RWPE2 (cell line): ENCODE measurements around the gene CCDC61.

Source experiments
- ATAC-seq: fragments of 200-7000 bp; cut with Tn5 transposase; 3 replicates; pipeline ENCODE4 v1.9.1; 2021; ENCODE audit warnings: low read depth
- DNase-seq: peaks from one replicate; pipeline ENCODE4 v3.0.0-alpha.2; 2020; ENCODE audit warnings: low spot score
- H3K27ac ChIP-seq: fragments of 450-650 bp; 2 replicates; pipeline ENCODE4 v1.5.1; 2017; ENCODE audit warnings: mild to moderate bottlenecking; ENCODE audit not compliant: poor library complexity, severe bottlenecking
- H3K27me3 ChIP-seq: fragments of 250-450 bp; sonication (Bioruptor Pico); 2 replicates; pipeline ENCODE4 v1.5.1; 2021; ENCODE audit warnings: mild to moderate bottlenecking, moderate library complexity; ENCODE audit not compliant: insufficient read depth, poor library complexity, severe bottlenecking
- H3K36me3 ChIP-seq: fragments of 250-450 bp; sonication (Bioruptor Pico); 2 replicates; pipeline ENCODE4 v1.5.1; 2020; ENCODE audit warnings: low read depth, mild to moderate bottlenecking, moderate library complexity
- H3K4me1 ChIP-seq: fragments of 250-450 bp; sonication (Bioruptor Pico); 2 replicates; pipeline ENCODE4 v1.5.1; 2021; ENCODE audit warnings: mild to moderate bottlenecking, moderate library complexity; ENCODE audit not compliant: insufficient read depth, poor library complexity, severe bottlenecking
- H3K4me3 ChIP-seq: fragments of 250-450 bp; sonication (Bioruptor Pico); 2 replicates; pipeline ENCODE4 v1.5.1; 2021; ENCODE audit warnings: mild to moderate bottlenecking, moderate library complexity; ENCODE audit not compliant: severe bottlenecking
- H3K9me3 ChIP-seq: fragments of 250-450 bp; sonication (Bioruptor Pico); 2 replicates; pipeline ENCODE4 v1.5.1; 2021; ENCODE audit warnings: mild to moderate bottlenecking, moderate library complexity; ENCODE audit not compliant: severe bottlenecking
- TF ChIP-seq, protein P1 (sequence below): fragments of 450-650 bp; IDR thresholded peaks from one replicate; pipeline ENCODE4 v1.5.1; 2017; ENCODE audit warnings: mild to moderate bottlenecking, moderate library complexity; ENCODE audit not compliant: poor library complexity, severe bottlenecking

The CCDC61 gene

DNA sequence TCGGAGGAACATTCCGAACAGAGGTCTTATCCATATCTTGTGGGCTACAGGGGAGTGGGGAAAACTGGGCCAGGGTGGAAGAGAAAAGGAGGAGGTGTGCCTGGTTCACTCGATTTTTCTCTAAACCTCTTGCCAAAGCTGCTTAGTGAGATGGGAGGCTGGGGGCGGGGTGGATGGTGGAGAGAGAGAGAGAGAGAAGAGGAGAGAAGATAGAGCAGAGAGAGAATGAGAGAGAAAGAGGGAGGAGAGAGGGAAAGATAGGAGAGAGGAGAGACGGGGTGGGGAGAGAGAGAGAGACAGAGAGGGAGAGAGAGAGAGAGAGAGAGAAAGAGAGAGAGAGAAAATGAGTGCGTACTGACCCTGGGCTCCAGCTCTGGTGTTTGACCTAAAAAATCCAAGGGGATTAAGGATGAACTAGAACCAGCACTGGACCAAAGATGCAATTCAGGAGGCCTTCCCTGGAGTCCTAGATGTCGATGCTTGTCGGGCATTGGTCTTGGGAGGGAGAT, 35.7 kb upstream of the CCDC61 start:
- H3K27me3 ChIP-seq: no peaks in the 10 kb centered on the region
- H3K36me3 ChIP-seq: no peaks in the 10 kb centered on the region
- no peak overlapping the region for H3K4me3 ChIP-seq
- TF ChIP-seq, protein P1, sequence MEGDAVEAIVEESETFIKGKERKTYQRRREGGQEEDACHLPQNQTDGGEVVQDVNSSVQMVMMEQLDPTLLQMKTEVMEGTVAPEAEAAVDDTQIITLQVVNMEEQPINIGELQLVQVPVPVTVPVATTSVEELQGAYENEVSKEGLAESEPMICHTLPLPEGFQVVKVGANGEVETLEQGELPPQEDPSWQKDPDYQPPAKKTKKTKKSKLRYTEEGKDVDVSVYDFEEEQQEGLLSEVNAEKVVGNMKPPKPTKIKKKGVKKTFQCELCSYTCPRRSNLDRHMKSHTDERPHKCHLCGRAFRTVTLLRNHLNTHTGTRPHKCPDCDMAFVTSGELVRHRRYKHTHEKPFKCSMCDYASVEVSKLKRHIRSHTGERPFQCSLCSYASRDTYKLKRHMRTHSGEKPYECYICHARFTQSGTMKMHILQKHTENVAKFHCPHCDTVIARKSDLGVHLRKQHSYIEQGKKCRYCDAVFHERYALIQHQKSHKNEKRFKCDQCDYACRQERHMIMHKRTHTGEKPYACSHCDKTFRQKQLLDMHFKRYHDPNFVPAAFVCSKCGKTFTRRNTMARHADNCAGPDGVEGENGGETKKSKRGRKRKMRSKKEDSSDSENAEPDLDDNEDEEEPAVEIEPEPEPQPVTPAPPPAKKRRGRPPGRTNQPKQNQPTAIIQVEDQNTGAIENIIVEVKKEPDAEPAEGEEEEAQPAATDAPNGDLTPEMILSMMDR: no peak
- no peak for ATAC-seq
- peaks cover 5% of the 10 kb centered on the region for H3K4me1 ChIP-seq
- H3K27ac ChIP-seq: no peak overlapping the region
- DNase-seq: no peak
- no peaks in the 10 kb centered on the region for H3K9me3 ChIP-seq

DNA sequence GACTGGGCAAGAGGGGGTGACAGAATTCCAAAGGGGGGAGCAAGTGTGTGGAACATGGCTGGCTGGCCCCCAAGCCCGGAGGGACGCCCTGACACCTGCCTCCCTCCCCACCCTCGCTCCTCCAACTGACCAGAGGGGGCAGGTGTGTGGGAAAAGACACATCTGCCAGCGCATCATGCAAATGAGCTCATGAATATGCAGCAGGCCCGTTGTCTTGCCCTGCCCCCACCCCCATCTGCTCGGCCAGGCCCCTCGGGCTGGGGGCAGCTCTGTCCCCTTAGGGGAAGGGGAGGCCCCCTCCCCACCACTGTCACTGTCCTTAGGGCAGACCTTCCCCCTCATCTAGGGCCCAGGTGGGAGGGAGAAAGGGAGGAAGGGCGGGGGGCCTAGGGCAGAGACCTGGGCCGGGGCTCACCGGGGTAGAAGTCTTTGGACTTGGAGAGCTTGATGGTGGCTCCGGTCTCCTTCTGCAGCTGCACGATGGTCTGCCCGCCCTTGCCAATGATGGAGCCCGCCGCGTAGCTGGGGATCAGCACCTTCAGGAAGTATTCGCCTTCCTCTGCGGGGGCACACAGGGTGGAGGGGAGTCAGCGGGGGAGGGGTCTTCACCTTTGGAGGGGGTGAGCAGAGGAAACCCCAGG, 34.6 kb upstream of the CCDC61 start:
- no peak for DNase-seq
- Histone ChIP-seq H3K4me1 (peaks cover 2% of the 10 kb centered on the region), H3K27ac (no peak overlapping the region), H3K9me3 (no peaks in the 10 kb centered on the region), H3K36me3 (no peaks in the 10 kb centered on the region), H3K4me3 (no peak overlapping the region), H3K27me3 (no peaks in the 10 kb centered on the region)
- TF ChIP-seq, protein P1: no peak
- peak; percentile 31; the same call in 1 of the 3 replicates for ATAC-seq

DNA sequence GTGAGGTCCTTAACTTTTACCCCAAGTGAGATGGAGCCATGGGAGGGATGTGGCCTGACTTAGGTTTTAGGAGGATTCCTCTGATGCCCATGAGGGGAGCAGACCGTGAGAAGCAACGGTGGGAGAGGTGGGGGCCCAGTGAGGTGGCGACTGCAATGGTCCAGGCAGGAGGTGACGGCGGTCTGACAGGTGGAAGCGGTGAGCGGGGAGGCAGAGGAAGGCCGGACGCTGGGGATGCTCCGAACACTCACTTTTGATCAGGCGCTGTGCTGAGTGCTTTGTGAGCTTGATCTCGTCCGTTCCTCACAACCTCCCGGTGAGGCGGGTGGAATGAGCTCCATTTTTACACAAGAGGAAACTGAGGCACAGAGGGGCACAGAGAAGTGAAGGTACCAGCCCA, 33.2 kb upstream of the CCDC61 start:
- Histone ChIP-seq H3K27me3 (no peaks in the 10 kb centered on the region), H3K36me3 (no peaks in the 10 kb centered on the region), H3K9me3 (no peaks in the 10 kb centered on the region), H3K27ac (no peak overlapping the region), H3K4me3 (no peak overlapping the region), H3K4me1 (no peaks in the 10 kb centered on the region)
- DNase-seq: no peak
- ATAC-seq: no peak
- TF ChIP-seq, protein P1: no peak

- DNase-seq: no peak
- H3K36me3 ChIP-seq: no peaks in the 10 kb centered on the region
- peaks cover 15% of the 10 kb centered on the region for H3K27me3 ChIP-seq
- TF ChIP-seq, protein P1: no peak
- no peak overlapping the region for H3K4me3 ChIP-seq
- no peak overlapping the region for H3K27ac ChIP-seq
- ATAC-seq: no peak
- no peaks in the 10 kb centered on the region for H3K9me3 ChIP-seq
- no peaks in the 10 kb centered on the region for H3K4me1 ChIP-seq
These were observed 28.0 kb upstream of the CCDC61 start for GRCh38 chr19:45967246-45967645.

- DNase-seq: no peak
- Histone ChIP-seq H3K4me1 (no peaks in the 10 kb centered on the region), H3K27me3 (peaks cover 20% of the 10 kb centered on the region), H3K36me3 (no peaks in the 10 kb centered on the region), H3K27ac (no peak overlapping the region), H3K9me3 (no peaks in the 10 kb centered on the region), H3K4me3 (no peak overlapping the region)
- TF ChIP-seq, protein P1: no peak
- ATAC-seq: no peak
These were observed 26.6 kb upstream of the CCDC61 start for GRCh38 chr19:45968626-45969025.
